Esophagus muscularis mucosa (tissue), 4 donors: ENCODE results near the gene ZNF580. TPM values are rescaled to one million over a fixed set of nuclear protein-coding genes. Genes with fewer than 3 reads are reported as not detected.

Experiments
- DNase-seq: peaks from one replicate; pipeline ENCODE4 v3.0.0-alpha.2; 2017; ENCODE audit errors: extremely low spot score
- H3K27ac ChIP-seq, 4 donors: fragments of 200-600 bp; sonication (generic); replicated peaks in 1 of 4; 1 replicate in 3 of 4; 2 replicates in 1 of 4; pipeline ENCODE4 v1.5.1; 2016 to 2019; ENCODE audit warnings: mild to moderate bottlenecking in 1 of 4
- H3K27me3 ChIP-seq, 4 donors: fragments of 200-600 bp; sonication (generic); one replicate each; pipeline versions ENCODE4 v1.5.1 to v1.6.0; 2016 to 2019
- H3K36me3 ChIP-seq, 4 donors: fragments of 200-600 bp; sonication (generic); one replicate each; pipeline ENCODE4 v1.5.1; 2016 to 2019
- H3K4me1 ChIP-seq, 4 donors: fragments of 200-600 bp; sonication (generic); one replicate each; pipeline ENCODE4 v1.5.1; 2016 to 2019
- H3K4me3 ChIP-seq, 4 donors: fragments of 200-600 bp; sonication (generic); 1 replicate in 2 of 4; 2 replicates in 2 of 4; pipeline ENCODE4 v1.5.1; 2016 to 2019; ENCODE audit warnings: mild to moderate bottlenecking in 4 of 4, moderate library complexity in 1 of 4
- H3K9me3 ChIP-seq, 4 donors: fragments of 200-600 bp; sonication (generic); 1 replicate in 3 of 4; 2 replicates in 1 of 4; pipeline ENCODE4 v1.5.1; 2016 to 2019
- CTCF ChIP-seq, 3 experiments: fragments of 200-600 bp in 2 of 3; fragments of 450-650 bp in 1 of 3; sonication (generic) in 2 of 3; IDR thresholded peaks; one replicate each; pipeline ENCODE4 v1.5.1; 2017 to 2019; ENCODE audit warnings: antibody characterized with exemption in 3 of 3, mild to moderate bottlenecking in 2 of 3, moderate library complexity in 1 of 3
- EP300 ChIP-seq: sonication (generic); formaldehyde crosslinking; IDR thresholded peaks from one replicate; pipeline ENCODE4 v1.6.1; 2017; ENCODE audit warnings: antibody characterized with exemption
- POLR2A ChIP-seq: fragments of 450-650 bp; IDR thresholded peaks from one replicate; pipeline ENCODE4 v1.6.1; 2017; ENCODE audit warnings: antibody characterized with exemption, moderate library complexity, mild to moderate bottlenecking, low read depth
- POLR2AphosphoS5 ChIP-seq, 2 donors: sonication (generic); formaldehyde crosslinking; IDR thresholded peaks; one replicate each; pipeline ENCODE4 v1.6.1; 2017; ENCODE audit warnings: antibody characterized with exemption in 2 of 2
- WGBS: methylation state at CpG from one replicate; pipeline ENCODE4 v1.1.5; 2018; 5-methylcytosine and 5-hydroxymethylcytosine counted together
- intact Hi-C: fragments of 100-400 bp; cut with DNase I; formaldehyde crosslinking; loops from one replicate; pipeline ENCODE4 v1.15.1; 2023
- total RNA-seq, 4 donors: library from RNA; depleted of rRNA; stranded (reverse); fragments of >200 nt; gene quantifications; one replicate each; pipeline versions ENCODE4 v1.1.0 to v1.2.1, GENCODE V29; 2016

ZNF580 gene
- total RNA-seq, 4 donors from 2014 or later = 38.3 to 66.8 (median 43.1) TPM

GRCh38 chr19:55690769-55691545 is 50.2 kb downstream of the ZNF580 start:
- DNase-seq = no peak

GRCh38 chr19:55691561-55692481 is 51.0 kb downstream of the ZNF580 start:
- 90% methylated on average over 21 of the region's 31 CpGs for WGBS

More at GRCh38 chr19:55690769-55691545, 50.2 kb downstream of the ZNF580 start:
- H3K36me3 ChIP-seq = peaks cover 62 to 100% (median 98%) of the 10 kb centered on the region in 4 donors
- H3K27me3 ChIP-seq = no peaks in the 10 kb centered on the region
- TF ChIP-seq POLR2AphosphoS5 (IDR thresholded peaks at IDR 0.05) = no peak
- TF ChIP-seq POLR2A = no peak
- no peak for TF ChIP-seq EP300
- no peak for TF ChIP-seq CTCF (IDR thresholded peaks at IDR 0.05)
- WGBS = 92% methylated on average over 30 of the region's 31 CpGs
- intact Hi-C loops = no loop called here
- no peak overlapping the region for H3K4me3 ChIP-seq
- peaks cover 0 to 30% (median 13%) of the 10 kb centered on the region in 4 donors for H3K4me1 ChIP-seq
- H3K27ac ChIP-seq = no peak overlapping the region
- no peaks in the 10 kb centered on the region for H3K9me3 ChIP-seq

GRCh38 chr19:55692681-55693081 is 51.9 kb downstream of the ZNF580 start:
- Histone ChIP-seq H3K36me3 (peaks cover 69 to 100% (median 99%) of the 10 kb centered on the region in 4 donors), H3K27me3 (no peaks in the 10 kb centered on the region), H3K4me3 (no peak overlapping the region), H3K4me1 (peaks cover 0 to 13% (median 5%) of the 10 kb centered on the region in 4 donors), H3K9me3 (no peaks in the 10 kb centered on the region), H3K27ac (no peak overlapping the region)
- WGBS = 92% methylated on average over 13 of the region's 19 CpGs
- TF ChIP-seq POLR2A = no peak
- no peak for TF ChIP-seq EP300
- TF ChIP-seq CTCF (IDR thresholded peaks at IDR 0.05) = no peak
- TF ChIP-seq POLR2AphosphoS5 (IDR thresholded peaks at IDR 0.05) = no peak
- intact Hi-C loops = no loop called here
- DNase-seq = no peak

More at GRCh38 chr19:55691561-55692481, 51.0 kb downstream of the ZNF580 start:
- Histone ChIP-seq H3K36me3 (peaks cover 69 to 100% (median 98%) of the 10 kb centered on the region in 4 donors), H3K27me3 (no peaks in the 10 kb centered on the region), H3K9me3 (no peaks in the 10 kb centered on the region), H3K27ac (no peak overlapping the region), H3K4me3 (no peak overlapping the region), H3K4me1 (peaks cover 0 to 21% (median 9%) of the 10 kb centered on the region in 4 donors)
- no peak for TF ChIP-seq POLR2AphosphoS5 (IDR thresholded peaks at IDR 0.05)
- TF ChIP-seq CTCF (IDR thresholded peaks at IDR 0.05) = no peak
- intact Hi-C loops = no loop called here
- no peak for DNase-seq

Other genes starting within 250 kb of the ZNF580 start
- 10 to 100 TPM in 3 of 4 donors, 1 to 10 TPM in 1; 9.1 to 37.9 (median 22.0) TPM for gene UBE2S, start 233.2 kb upstream of the ZNF580 start, total RNA-seq
- under 1 TPM in 2 of 4 donors, not detected in 2; under 0.01 to 0.13 TPM for gene SHISA7, start 197.7 kb upstream of the ZNF580 start, total RNA-seq
- 100 to 1,000 TPM in 1 of 4 donors, 10 to 100 TPM in 3; 66.8 to 104 (median 77.7) TPM for gene ISOC2, start 179.4 kb upstream of the ZNF580 start, total RNA-seq
- not detected for gene C19orf85, start 176.3 kb upstream of the ZNF580 start, total RNA-seq
- gene ZNF628, start 164.4 kb upstream of the ZNF580 start, total RNA-seq = 10 to 100 TPM in 3 of 4 donors, 1 to 10 TPM in 1; 5.1 to 16.6 (median 11.9) TPM
- 10 to 100 TPM in 3 of 4 donors, 1 to 10 TPM in 1; 5.8 to 14.2 (median 10.2) TPM for gene NAT14, start 155.8 kb upstream of the ZNF580 start, total RNA-seq
- 10 to 100 TPM in 3 of 4 donors, 1 to 10 TPM in 1; 9.5 to 41.2 (median 14.6) TPM for gene SSC5D, start 152.6 kb upstream of the ZNF580 start, total RNA-seq
- not detected for gene SBK2, start 103.9 kb upstream of the ZNF580 start, total RNA-seq
- gene SBK3, start 95.5 kb upstream of the ZNF580 start, total RNA-seq = 1 to 10 TPM in 2 of 4 donors, under 1 TPM in 1, not detected in 1; 0.83 to 1.5 (median 1.5) TPM
- gene ZNF579, start 60.2 kb upstream of the ZNF580 start, total RNA-seq = 10 to 100 TPM in 1 of 4 donors, 1 to 10 TPM in 3; 4.2 to 11.1 (median 8.1) TPM
- gene FIZ1, start 41.5 kb upstream of the ZNF580 start, total RNA-seq = 10 to 100 TPM in 2 of 4 donors, 1 to 10 TPM in 2; 8.3 to 17.3 (median 11.4) TPM
- 10 to 100 TPM; 20.5 to 36.2 (median 27.9) TPM for gene ZNF524, start 40.7 kb upstream of the ZNF580 start, total RNA-seq
- 10 to 100 TPM in 2 of 4 donors, 1 to 10 TPM in 2; 7.5 to 15.4 (median 10.2) TPM for gene ZNF865, start 35.4 kb upstream of the ZNF580 start, total RNA-seq
- 1 to 10 TPM; 2.5 to 6.3 (median 4.0) TPM for gene ZNF784, start 16.4 kb upstream of the ZNF580 start, total RNA-seq
- 10 to 100 TPM; 13.3 to 26.6 (median 18.2) TPM for gene ZNF581, start 2.6 kb downstream of the ZNF580 start, total RNA-seq
- gene CCDC106, start 7.2 kb downstream of the ZNF580 start, total RNA-seq = 10 to 100 TPM in 3 of 4 donors, 1 to 10 TPM in 1; 9.4 to 22.0 (median 19.2) TPM
- 100 to 1,000 TPM in 2 of 4 donors, 10 to 100 TPM in 2; 80.4 to 122 (median 104) TPM for gene U2AF2, start 14.0 kb downstream of the ZNF580 start, total RNA-seq
- 100 to 1,000 TPM in 2 of 4 donors, 10 to 100 TPM in 2; 30.7 to 176 (median 104) TPM for gene EPN1, start 34.2 kb downstream of the ZNF580 start, total RNA-seq
- gene NLRP9, start 97.4 kb downstream of the ZNF580 start, total RNA-seq = not detected
- not detected for gene RFPL4A, start 118.1 kb downstream of the ZNF580 start, total RNA-seq
- gene RFPL4AL1, start 128.1 kb downstream of the ZNF580 start, total RNA-seq = not detected
- not detected for gene NLRP11, start 191.0 kb downstream of the ZNF580 start, total RNA-seq
- gene NLRP4, start 195.5 kb downstream of the ZNF580 start, total RNA-seq = not detected